H9 (cell line): ENCODE results near the gene MC1R. TPM values are rescaled to one million over a fixed set of nuclear protein-coding genes. Genes with fewer than 3 reads are reported as not detected.

Experiments
- DNase-seq: peaks from one replicate; pipeline ENCODE4 v3.0.0-alpha.2; 2017
- H2AFZ ChIP-seq: one replicate; pipeline ENCODE4 v1.6.1; 2013; ENCODE audit warnings: mild to moderate bottlenecking, low read length, control low read depth, moderate library complexity
- H2AK5ac ChIP-seq: 2 replicates; pipeline ENCODE4 v1.6.1; 2013; ENCODE audit warnings: low read length, control low read depth, mixed read lengths; ENCODE audit not compliant: insufficient read length
- H2BK120ac ChIP-seq: one replicate; pipeline ENCODE4 v1.6.1; 2013; ENCODE audit warnings: low read depth, mild to moderate bottlenecking, low read length, control low read depth, inconsistent platforms; ENCODE audit not compliant: poor library complexity, severe bottlenecking
- H2BK12ac ChIP-seq: 2 replicates; pipeline ENCODE4 v1.6.1; 2013; ENCODE audit warnings: low read length, control low read depth, mixed read lengths, low read depth; ENCODE audit not compliant: insufficient read length
- H2BK15ac ChIP-seq: 2 replicates; pipeline ENCODE4 v1.6.1; 2013; ENCODE audit warnings: low read depth, low read length, control low read depth
- H2BK20ac ChIP-seq: one replicate; pipeline ENCODE4 v1.6.1; 2013; ENCODE audit warnings: low read depth, mild to moderate bottlenecking, low read length, control low read depth, inconsistent platforms; ENCODE audit not compliant: poor library complexity, severe bottlenecking
- H2BK5ac ChIP-seq: 2 replicates; pipeline ENCODE4 v1.6.1; 2013; ENCODE audit warnings: low read length, control low read depth, mixed read lengths; ENCODE audit not compliant: insufficient read length
- H3K14ac ChIP-seq: 2 replicates; pipeline ENCODE4 v1.6.1; 2013; ENCODE audit warnings: low read length, control low read depth; ENCODE audit not compliant: insufficient read depth
- H3K18ac ChIP-seq: 2 replicates; pipeline ENCODE4 v1.6.1; 2013; ENCODE audit warnings: low read depth, mild to moderate bottlenecking, mixed read lengths, low read length, control low read depth; ENCODE audit not compliant: insufficient read length
- H3K23ac ChIP-seq: 2 replicates; pipeline ENCODE4 v1.6.1; 2013; ENCODE audit warnings: low read length, control low read depth, mixed read lengths, low read depth; ENCODE audit not compliant: insufficient read length
- H3K23me2 ChIP-seq: 2 replicates; pipeline ENCODE4 v1.6.1; 2013; ENCODE audit warnings: low read depth, mild to moderate bottlenecking, mixed read lengths, low read length, control low read depth; ENCODE audit not compliant: insufficient read length, poor library complexity, severe bottlenecking
- H3K27ac ChIP-seq: 2 replicates; pipeline ENCODE4 v1.5.1; 2013; ENCODE audit warnings: low read length, control low read depth, mixed read lengths, low read depth; ENCODE audit not compliant: insufficient read length
- H3K27me3 ChIP-seq: 2 replicates; pipeline ENCODE4 v1.6.1; 2013; ENCODE audit warnings: low read length, control low read depth, inconsistent platforms; ENCODE audit not compliant: insufficient read depth
- H3K4ac ChIP-seq: 2 replicates; pipeline ENCODE4 v1.6.1; 2013; ENCODE audit warnings: low read depth, mild to moderate bottlenecking, control low read depth, inconsistent platforms, low read length, moderate library complexity
- H3K4me1 ChIP-seq: 2 replicates; pipeline ENCODE4 v1.6.1; 2013; ENCODE audit warnings: low read length, control low read depth, inconsistent platforms; ENCODE audit not compliant: insufficient read depth
- H3K4me2 ChIP-seq: 2 replicates; pipeline ENCODE4 v1.6.1; 2013; ENCODE audit warnings: low read length, control low read depth, mixed read lengths; ENCODE audit not compliant: insufficient read length, insufficient read depth
- H3K56ac ChIP-seq: 2 replicates; pipeline ENCODE4 v1.6.1; 2013; ENCODE audit warnings: low read depth, mild to moderate bottlenecking, mixed read lengths, low read length, control low read depth; ENCODE audit not compliant: insufficient read length
- H3K79me1 ChIP-seq: 2 replicates; pipeline ENCODE4 v1.6.1; 2013; ENCODE audit warnings: low read depth, mild to moderate bottlenecking, moderate library complexity, low read length, control low read depth, inconsistent platforms; ENCODE audit not compliant: insufficient read depth, poor library complexity, severe bottlenecking
- H3K79me2 ChIP-seq: 2 replicates; pipeline ENCODE4 v1.6.1; 2013; ENCODE audit warnings: low read length, control low read depth, inconsistent platforms; ENCODE audit not compliant: insufficient read depth
- H3K9ac ChIP-seq: 2 replicates; pipeline ENCODE4 v1.6.1; 2013; ENCODE audit warnings: low read length, control low read depth, mixed read lengths; ENCODE audit not compliant: insufficient read length; ENCODE audit errors: extremely low read depth
- H3K9me3 ChIP-seq: one replicate; pipeline ENCODE4 v1.6.1; 2013; ENCODE audit warnings: low read depth, low read length, inconsistent platforms; ENCODE audit not compliant: control insufficient read depth
- H3T11ph ChIP-seq: one replicate; pipeline ENCODE4 v1.6.1; 2013; ENCODE audit warnings: mild to moderate bottlenecking, low read length, control low read depth, inconsistent platforms
- H4K20me1 ChIP-seq: one replicate; pipeline ENCODE4 v1.6.1; 2013; ENCODE audit not compliant: control insufficient read depth, insufficient read length, insufficient read depth
- H4K5ac ChIP-seq: 2 replicates; pipeline ENCODE4 v1.6.1; 2013; ENCODE audit warnings: low read depth, mild to moderate bottlenecking, mixed read lengths, low read length, control low read depth; ENCODE audit not compliant: insufficient read length
- H4K8ac ChIP-seq: replicated peaks from 2 replicates; pipeline ENCODE4 v1.6.1; 2013; ENCODE audit warnings: low read length, control low read depth, mixed read lengths, low read depth; ENCODE audit not compliant: insufficient read length
- H4K91ac ChIP-seq: 2 replicates; pipeline ENCODE4 v1.6.1; 2013; ENCODE audit warnings: low read depth, mild to moderate bottlenecking, moderate library complexity, mixed read lengths, low read length, control low read depth; ENCODE audit not compliant: insufficient read length
- H3K27ac Mint-ChIP-seq, 3 experiments: 2 replicates in 2 of 3; 3 replicates in 1 of 3; pipeline ENCODE4 v1.8.0; 2020 to 2021; ENCODE audit warnings: mixed read lengths in 3 of 3, mild to moderate bottlenecking in 1 of 3, moderate library complexity in 1 of 3
- H3K27me3 Mint-ChIP-seq: 2 replicates; pipeline ENCODE4 v1.8.0; 2021; ENCODE audit warnings: low read depth, mild to moderate bottlenecking, moderate library complexity, mixed read lengths
- H3K36me3 Mint-ChIP-seq, 3 experiments: 2 replicates in 2 of 3; 3 replicates in 1 of 3; pipeline ENCODE4 v1.8.0; 2020 to 2021; ENCODE audit warnings: low read depth in 3 of 3, mixed read lengths in 3 of 3; ENCODE audit not compliant: insufficient read depth in 1 of 3
- H3K4me1 Mint-ChIP-seq, 2 experiments: 2 replicates each; pipeline ENCODE4 v1.8.0; 2020; ENCODE audit warnings: mixed read lengths in 2 of 2
- H3K4me3 Mint-ChIP-seq, 2 experiments: 2 replicates in 1 of 2; 3 replicates in 1 of 2; pipeline ENCODE4 v1.8.0; 2020 to 2021; ENCODE audit warnings: mild to moderate bottlenecking in 2 of 2, mixed read lengths in 2 of 2, moderate library complexity in 1 of 2
- H3K9me3 Mint-ChIP-seq, 2 experiments: 2 replicates in 1 of 2; 3 replicates in 1 of 2; pipeline ENCODE4 v1.8.0; 2020; ENCODE audit warnings: mild to moderate bottlenecking in 2 of 2, mixed read lengths in 2 of 2, moderate library complexity in 1 of 2
- CTCF ChIP-seq: fragments of 200-600 bp; sonication (generic); conservative IDR thresholded peaks from 3 replicates; pipeline ENCODE4 v1.8.0; 2021; ENCODE audit warnings: antibody characterized with exemption, mild to moderate bottlenecking
- WGBS: extraction: QIAGEN DNeasy Blood & Tissue Kit; methylation state at CpG from one replicate; pipeline ENCODE4 v1.1.7; 2013; ENCODE audit warnings: missing lambda C conversion rate, low lambda C conversion rate, mixed read lengths; ENCODE audit not compliant: insufficient read length; ENCODE audit errors: extremely low coverage; 5-methylcytosine and 5-hydroxymethylcytosine counted together
- total RNA-seq: library from RNA; stranded (reverse); gene quantifications from 2 replicates; pipeline ENCODE4 v1.2.1, GENCODE V29; 2021

The MC1R gene
- total RNA-seq, 1 experiment from 2014 or later: 4.7 TPM

- Histone ChIP-seq H3T11ph (no peak overlapping the region), H2BK12ac (no peak overlapping the region), H3K9me3 (no peaks in the 10 kb centered on the region), H3K79me2 (no peaks in the 10 kb centered on the region), H3K23me2 (no peaks in the 10 kb centered on the region), H4K8ac (no peak overlapping the region), H2BK120ac (no peak overlapping the region), H2BK5ac (no peak overlapping the region), H3K9ac (no peak overlapping the region), H3K56ac (no peak overlapping the region), H4K91ac (no peak overlapping the region), H2BK20ac (no peak overlapping the region), H3K14ac (no peak overlapping the region), H2AK5ac (no peak overlapping the region), H3K4me2 (no peak overlapping the region), H4K5ac (no peak overlapping the region), H3K79me1 (no peaks in the 10 kb centered on the region), H3K23ac (no peak overlapping the region), H3K4ac (no peak overlapping the region), H3K18ac (no peak overlapping the region), H3K27me3 (no peaks in the 10 kb centered on the region), H3K27ac (no peak overlapping the region), H4K20me1 (no peaks in the 10 kb centered on the region), H2BK15ac (no peak overlapping the region), H2AFZ (no peak overlapping the region), H3K4me1 (no peaks in the 10 kb centered on the region)
- no peak for DNase-seq
- H3K9me3 Mint-ChIP-seq: no peaks in the 10 kb centered on the region
- WGBS: no CpG with 5 or more reads among the region's 17 CpGs
- 0 out of 7 replicates have a peak overlapping the region, but pooled peaks of 1 of the 3 experiments have one; percentile 16 for H3K27ac Mint-ChIP-seq
- no peak overlapping the region for H3K4me3 Mint-ChIP-seq
- H3K36me3 Mint-ChIP-seq: peaks cover 25 to 57% (median 57%) of the 10 kb centered on the region in 3 experiments; a peak in 6 of 7 replicates
- H3K27me3 Mint-ChIP-seq: no peaks in the 10 kb centered on the region
- TF ChIP-seq CTCF: no peak
- H3K4me1 Mint-ChIP-seq: no peaks in the 10 kb centered on the region
These were observed 17.8 kb upstream of the MC1R start for GRCh38 chr16:89900885-89901284.
